Neutrophil (primary cell): ENCODE data around the gene CNBP.

ENCODE experiments used
- H3K27ac ChIP-seq: fragments of 200-600 bp; sonication (generic); 2 replicates; pipeline ENCODE4 v1.5.1; 2016; ENCODE audit warnings: mild to moderate bottlenecking, moderate library complexity
- H3K27me3 ChIP-seq: fragments of 200-600 bp; sonication (generic); 2 replicates; pipeline ENCODE4 v1.6.0; 2016; ENCODE audit warnings: mild to moderate bottlenecking
- H3K36me3 ChIP-seq: fragments of 200-600 bp; sonication (generic); 2 replicates; pipeline ENCODE4 v1.5.1; 2017
- H3K4me1 ChIP-seq, 2 experiments: fragments of 200-600 bp in 1 of 2; sonication (generic) in 1 of 2; 1 replicate in 1 of 2; 2 replicates in 1 of 2; pipeline versions ENCODE4 v1.5.1 to v1.6.1; 2013 to 2016; ENCODE audit warnings: low read depth in 1 of 2, low read length in 1 of 2, mild to moderate bottlenecking in 1 of 2, moderate library complexity in 1 of 2; ENCODE audit not compliant: control insufficient read depth in 1 of 2, insufficient read depth in 1 of 2
- H3K4me3 ChIP-seq, 2 experiments: fragments of 200-600 bp in 1 of 2; sonication (generic) in 1 of 2; 1 replicate in 1 of 2; 2 replicates in 1 of 2; pipeline ENCODE4 v1.5.1; 2013 to 2016; ENCODE audit warnings: low read depth in 1 of 2, low read length in 1 of 2, mild to moderate bottlenecking in 1 of 2, moderate library complexity in 1 of 2
- H3K9me3 ChIP-seq: fragments of 200-600 bp; sonication (generic); 2 replicates; pipeline ENCODE4 v1.5.1; 2016
- TF ChIP-seq, protein P1 (sequence below): fragments of 200-600 bp; sonication (generic); IDR thresholded peaks from 2 replicates; pipeline ENCODE4 v1.5.1; 2016; ENCODE audit warnings: antibody characterized with exemption

The CNBP gene

DNA sequence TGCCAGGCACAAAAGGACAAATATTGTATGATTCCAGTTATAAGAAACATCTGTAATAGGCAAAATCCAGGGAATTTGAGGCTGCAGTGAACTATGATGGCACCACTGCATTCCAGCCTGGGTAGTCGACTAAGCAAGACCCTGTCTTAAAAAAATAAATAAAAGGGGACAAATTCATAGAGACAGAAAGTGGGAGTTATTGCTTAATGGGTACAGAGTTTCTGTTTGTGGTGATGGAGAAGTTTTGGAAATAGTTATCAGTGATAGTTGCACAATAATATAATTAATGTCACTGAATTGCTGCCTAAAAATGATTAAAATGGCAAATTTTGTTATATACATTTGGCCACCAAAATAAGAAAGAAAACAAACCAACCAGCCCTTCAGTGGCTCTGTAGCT is 27.6 kb upstream of the CNBP start:
- TF ChIP-seq, protein P1, sequence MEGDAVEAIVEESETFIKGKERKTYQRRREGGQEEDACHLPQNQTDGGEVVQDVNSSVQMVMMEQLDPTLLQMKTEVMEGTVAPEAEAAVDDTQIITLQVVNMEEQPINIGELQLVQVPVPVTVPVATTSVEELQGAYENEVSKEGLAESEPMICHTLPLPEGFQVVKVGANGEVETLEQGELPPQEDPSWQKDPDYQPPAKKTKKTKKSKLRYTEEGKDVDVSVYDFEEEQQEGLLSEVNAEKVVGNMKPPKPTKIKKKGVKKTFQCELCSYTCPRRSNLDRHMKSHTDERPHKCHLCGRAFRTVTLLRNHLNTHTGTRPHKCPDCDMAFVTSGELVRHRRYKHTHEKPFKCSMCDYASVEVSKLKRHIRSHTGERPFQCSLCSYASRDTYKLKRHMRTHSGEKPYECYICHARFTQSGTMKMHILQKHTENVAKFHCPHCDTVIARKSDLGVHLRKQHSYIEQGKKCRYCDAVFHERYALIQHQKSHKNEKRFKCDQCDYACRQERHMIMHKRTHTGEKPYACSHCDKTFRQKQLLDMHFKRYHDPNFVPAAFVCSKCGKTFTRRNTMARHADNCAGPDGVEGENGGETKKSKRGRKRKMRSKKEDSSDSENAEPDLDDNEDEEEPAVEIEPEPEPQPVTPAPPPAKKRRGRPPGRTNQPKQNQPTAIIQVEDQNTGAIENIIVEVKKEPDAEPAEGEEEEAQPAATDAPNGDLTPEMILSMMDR: no peak
- Histone ChIP-seq H3K36me3 (no peaks in the 10 kb centered on the region), H3K9me3 (no peaks in the 10 kb centered on the region), H3K4me3 (no peak overlapping the region), H3K4me1 (peaks cover 14 to 15% of the 10 kb centered on the region in 2 experiments), H3K27ac (peak overlapping the region; percentile 74), H3K27me3 (no peaks in the 10 kb centered on the region)

DNA sequence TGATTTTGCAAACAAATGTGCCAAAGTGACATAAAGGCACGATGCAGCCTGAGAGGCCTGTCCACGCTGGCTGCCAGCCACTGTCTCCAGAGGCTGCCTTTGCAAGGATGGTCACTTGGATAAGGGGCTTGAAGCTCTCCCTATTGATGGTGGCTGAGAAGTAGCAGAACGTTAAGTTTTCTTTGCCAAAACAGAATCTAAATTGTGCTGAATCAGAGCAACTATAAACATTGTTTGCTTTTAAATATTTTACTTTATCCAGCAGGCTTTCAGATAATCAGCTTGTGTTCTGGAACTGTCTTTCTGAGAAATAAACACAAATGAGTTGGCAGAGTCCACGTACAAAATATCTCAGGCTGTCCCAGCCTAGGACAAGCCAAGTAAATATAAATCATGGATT is 23.8 kb upstream of the CNBP start:
- Histone ChIP-seq H3K36me3 (no peaks in the 10 kb centered on the region), H3K9me3 (no peaks in the 10 kb centered on the region), H3K4me1 (peaks cover 13 to 14% of the 10 kb centered on the region in 2 experiments), H3K27ac (peak overlapping the region; percentile 38), H3K4me3 (no peak overlapping the region), H3K27me3 (no peaks in the 10 kb centered on the region)
- TF ChIP-seq, protein P1: no peak

DNA sequence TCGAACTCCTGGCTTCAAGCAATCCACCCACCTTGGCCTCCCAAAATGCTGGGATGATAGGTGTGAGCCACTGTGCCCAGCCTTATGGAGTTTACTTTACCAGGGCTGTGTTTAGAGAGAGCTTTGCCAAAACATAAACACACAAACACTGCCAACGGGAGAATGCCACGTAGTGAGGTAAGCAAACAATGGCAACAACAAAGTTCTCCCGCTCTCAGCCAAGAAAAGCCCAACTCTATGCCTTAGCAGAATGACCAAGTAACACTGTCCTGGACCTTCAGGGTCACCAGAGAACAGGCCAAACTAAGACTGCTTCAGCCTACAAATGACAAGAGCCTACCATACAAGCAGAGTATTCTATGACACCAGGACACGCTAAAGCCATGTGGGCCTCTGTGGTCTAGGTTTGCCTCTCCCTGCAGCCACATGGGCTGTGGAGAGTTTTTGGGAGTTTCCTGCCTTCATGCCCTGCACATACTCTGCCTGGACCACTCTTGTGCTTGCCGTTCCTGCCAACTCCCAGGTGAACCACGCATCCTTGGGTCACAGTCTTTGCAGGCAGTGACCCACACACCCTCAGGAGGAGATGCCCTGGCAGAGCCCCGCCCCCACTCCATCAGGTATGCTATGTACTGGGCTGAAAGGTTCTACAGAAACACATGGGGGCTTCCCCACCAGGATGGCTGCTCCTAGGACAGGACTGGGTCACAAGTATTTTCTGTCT is 21.6 kb upstream of the CNBP start:
- TF ChIP-seq, protein P1: no peak
- no peaks in the 10 kb centered on the region for H3K36me3 ChIP-seq
- no peaks in the 10 kb centered on the region for H3K9me3 ChIP-seq
- H3K4me1 ChIP-seq: no peaks in the 10 kb centered on the region
- no peak overlapping the region for H3K4me3 ChIP-seq
- no peaks in the 10 kb centered on the region for H3K27me3 ChIP-seq
- H3K27ac ChIP-seq: peak overlapping the region; percentile 13

DNA sequence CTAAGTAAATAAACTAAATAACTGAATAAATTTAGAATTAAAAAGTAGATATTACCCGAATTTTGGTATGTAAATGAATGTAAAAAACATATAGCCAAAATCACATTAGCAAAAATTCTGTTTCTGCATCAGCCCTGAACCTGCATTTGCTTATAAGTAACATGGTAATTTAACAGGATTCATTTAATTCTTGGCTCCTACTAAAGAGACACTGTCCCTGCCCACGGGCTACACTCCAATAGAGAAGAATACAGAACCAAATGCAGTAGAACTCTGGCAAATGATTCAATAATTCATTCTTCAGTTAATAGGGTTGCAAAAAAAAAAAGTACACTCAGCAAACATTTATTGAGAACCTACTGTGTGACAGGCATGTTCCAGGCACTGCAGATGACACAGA is 20.8 kb upstream of the CNBP start:
- H3K9me3 ChIP-seq: no peaks in the 10 kb centered on the region
- H3K36me3 ChIP-seq: no peaks in the 10 kb centered on the region
- no peak overlapping the region for H3K4me3 ChIP-seq
- H3K27ac ChIP-seq: no peak overlapping the region
- H3K4me1 ChIP-seq: peaks cover 0 to 3% of the 10 kb centered on the region in 2 experiments
- no peaks in the 10 kb centered on the region for H3K27me3 ChIP-seq
- TF ChIP-seq, protein P1: no peak

DNA sequence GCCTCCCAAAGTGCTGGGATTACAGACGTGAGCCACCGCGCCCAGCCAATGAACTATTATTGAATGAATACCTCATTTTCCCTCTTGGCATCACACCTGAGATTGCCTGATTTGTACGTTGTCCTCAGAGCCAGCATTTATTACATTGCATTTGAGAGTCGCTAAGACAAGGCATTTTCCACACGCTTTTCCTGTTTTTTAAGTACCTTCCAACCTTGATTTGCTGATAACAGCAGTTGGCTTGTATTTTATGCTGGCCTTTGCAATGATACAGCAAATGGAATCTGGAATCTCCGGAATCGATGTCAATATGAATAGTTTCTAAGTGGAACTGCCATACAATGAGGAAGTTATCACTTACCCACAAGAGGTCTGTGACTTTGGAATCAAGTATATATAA is 15.7 kb upstream of the CNBP start:
- TF ChIP-seq, protein P1: no peak
- H3K4me1 ChIP-seq: peaks cover 32 to 33% of the 10 kb centered on the region in 2 experiments

More for the DNA sequence above, 15.7 kb upstream of the CNBP start:
- H3K27me3 ChIP-seq: no peaks in the 10 kb centered on the region
- peak overlapping the region; percentile 19 for H3K27ac ChIP-seq
- H3K4me3 ChIP-seq: no peak overlapping the region
- no peaks in the 10 kb centered on the region for H3K36me3 ChIP-seq
- no peaks in the 10 kb centered on the region for H3K9me3 ChIP-seq
